ENCODE results near the gene EIF5A.
A peak's percentile ranks its signal among the peaks of the same experiment; 100 is the strongest.

Gene EIF5A

GRCh38 chr17:7279448-7279847 lies 28.0 kb upstream of the EIF5A start:
- no peak overlapping the region for H3K4me3 Mint-ChIP-seq
- peaks cover 31% of the 10 kb centered on the region for H3K27me3 Mint-ChIP-seq (ENCODE audit: low read depth, poor library complexity)
- no peak overlapping the region for H3K27ac Mint-ChIP-seq
- no peak for DNase-seq
- peaks cover 31% of the 10 kb centered on the region for H3K4me1 Mint-ChIP-seq
- no peaks in the 10 kb centered on the region for H3K9me3 Mint-ChIP-seq
- H3K36me3 Mint-ChIP-seq (ENCODE audit: low read depth) = no peaks in the 10 kb centered on the region
- no peak for TF ChIP-seq CTCF (IDR thresholded peaks at IDR 0.05)

- no peak overlapping the region for H3K27ac Mint-ChIP-seq
- peaks cover under 1% of the 10 kb centered on the region for H3K36me3 Mint-ChIP-seq (ENCODE audit: low read depth)
- no peaks in the 10 kb centered on the region for H3K9me3 Mint-ChIP-seq
- H3K4me1 Mint-ChIP-seq = peaks cover 31% of the 10 kb centered on the region
- peaks cover 28% of the 10 kb centered on the region for H3K27me3 Mint-ChIP-seq (ENCODE audit: low read depth, poor library complexity)
- H3K4me3 Mint-ChIP-seq = peak overlapping the region; percentile 84
- peak; percentile 86 for DNase-seq
- peak; percentile 77 for TF ChIP-seq CTCF (IDR thresholded peaks at IDR 0.05)
Observed at GRCh38 chr17:7280519-7281073, 26.8 kb upstream of the EIF5A start.

GRCh38 chr17:7281074-7281952 lies 26.1 kb upstream of the EIF5A start, which contains the start of gene SLC2A4:
SLC2A4 (plus strand) TSS chr17:7281718; CDS start chr17:7281935, 217 bp downstream.
- peaks cover 26% of the 10 kb centered on the region for H3K27me3 Mint-ChIP-seq (ENCODE audit: low read depth, poor library complexity)
- peaks cover 37% of the 10 kb centered on the region for H3K4me1 Mint-ChIP-seq
- DNase-seq = peak; percentile 99
- TF ChIP-seq CTCF (IDR thresholded peaks at IDR 0.05) = no peak
- no peaks in the 10 kb centered on the region for H3K9me3 Mint-ChIP-seq
- H3K36me3 Mint-ChIP-seq (ENCODE audit: low read depth) = peaks cover 7% of the 10 kb centered on the region
- H3K27ac Mint-ChIP-seq = no peak within 1 kb of the TSS
- H3K4me3 Mint-ChIP-seq = peak within 1 kb of the TSS; percentile 84

- TF ChIP-seq CTCF (IDR thresholded peaks at IDR 0.05) = no peak
- peaks cover 9% of the 10 kb centered on the region for H3K36me3 Mint-ChIP-seq (ENCODE audit: low read depth)
- peaks cover 45% of the 10 kb centered on the region for H3K4me1 Mint-ChIP-seq
- no peaks in the 10 kb centered on the region for H3K9me3 Mint-ChIP-seq
- H3K27me3 Mint-ChIP-seq (ENCODE audit: low read depth, poor library complexity) = peaks cover 25% of the 10 kb centered on the region
- no peak overlapping the region for H3K27ac Mint-ChIP-seq
- peak overlapping the region; percentile 84 for H3K4me3 Mint-ChIP-seq
- peak; percentile 63 for DNase-seq
Observed at GRCh38 chr17:7281953-7282751, 25.3 kb upstream of the EIF5A start.

- Mint-ChIP-seq H3K27me3 (ENCODE audit: low read depth, poor library complexity) (peaks cover 18% of the 10 kb centered on the region), H3K36me3 (ENCODE audit: low read depth) (peaks cover 9% of the 10 kb centered on the region), H3K9me3 (no peaks in the 10 kb centered on the region), H3K4me3 (peak overlapping the region; percentile 84), H3K27ac (no peak overlapping the region), H3K4me1 (peaks cover 50% of the 10 kb centered on the region)
- TF ChIP-seq CTCF (IDR thresholded peaks at IDR 0.05) = no peak
- DNase-seq = no peak
Observed at GRCh38 chr17:7282752-7283321, 24.6 kb upstream of the EIF5A start.
